GM19452 (cell line): ENCODE measurements around the gene TSPAN31.

Experiments used
- ATAC-seq: cut with Tn5 transposase; IDR thresholded peaks from one replicate; pipeline ENCODE4 v1.9.1; 2021; ENCODE audit not compliant: unreplicated experiment

TSPAN31 gene

GRCh38 chr12:57751788-57752667 lies 7.2 kb downstream of the TSPAN31 start, which contains the start of gene CDK4:
CDK4 (minus strand) TSS chr12:57752310; CDS start chr12:57751717, 593 bp downstream.
- ATAC-seq, result peak; percentile 71

- ATAC-seq, result no peak
Measured at GRCh38 chr12:57752668-57753000, 7.8 kb downstream of the TSPAN31 start.

GRCh38 chr12:57753756-57754337 lies 9.0 kb downstream of the TSPAN31 start:
- no peak for ATAC-seq

GRCh38 chr12:57754411-57755193 lies 9.8 kb downstream of the TSPAN31 start, which contains the start of gene MARCHF9:
MARCHF9 (plus strand) TSS chr12:57755103; CDS start chr12:57755529, 426 bp downstream.
- peak; percentile 31 for ATAC-seq

GRCh38 chr12:57755194-57755453 lies 10.3 kb downstream of the TSPAN31 start:
- no peak for ATAC-seq

- ATAC-seq, result no peak
Measured at GRCh38 chr12:57755454-57756372, 10.9 kb downstream of the TSPAN31 start.

GRCh38 chr12:57756406-57757341 lies 11.8 kb downstream of the TSPAN31 start:
- no peak for ATAC-seq

GRCh38 chr12:57757771-57758170 lies 12.9 kb downstream of the TSPAN31 start:
- ATAC-seq, result no peak

GRCh38 chr12:57758552-57759359 lies 13.9 kb downstream of the TSPAN31 start:
- no peak for ATAC-seq

- no peak for ATAC-seq
Measured at GRCh38 chr12:57759360-57759980, 14.6 kb downstream of the TSPAN31 start.

GRCh38 chr12:57760347-57760982 lies 15.6 kb downstream of the TSPAN31 start:
- no peak for ATAC-seq

- no peak for ATAC-seq
Measured at GRCh38 chr12:57761391-57761998, 16.7 kb downstream of the TSPAN31 start.

GRCh38 chr12:57762463-57762862 lies 17.6 kb downstream of the TSPAN31 start:
- ATAC-seq, result no peak

GRCh38 chr12:57763881-57764661 lies 19.2 kb downstream of the TSPAN31 start:
- ATAC-seq, result no peak

GRCh38 chr12:57764662-57765002 lies 19.8 kb downstream of the TSPAN31 start:
- ATAC-seq, result no peak

GRCh38 chr12:57765003-57765697 lies 20.3 kb downstream of the TSPAN31 start:
- ATAC-seq, result peak; percentile 68
